ENCODE data around the gene OR52W1. TPM values are rescaled to one million over a fixed set of nuclear protein-coding genes. Genes with fewer than 3 reads are reported as not detected.

OR52W1 gene
- total RNA-seq, 1 donor: not detected

DNA sequence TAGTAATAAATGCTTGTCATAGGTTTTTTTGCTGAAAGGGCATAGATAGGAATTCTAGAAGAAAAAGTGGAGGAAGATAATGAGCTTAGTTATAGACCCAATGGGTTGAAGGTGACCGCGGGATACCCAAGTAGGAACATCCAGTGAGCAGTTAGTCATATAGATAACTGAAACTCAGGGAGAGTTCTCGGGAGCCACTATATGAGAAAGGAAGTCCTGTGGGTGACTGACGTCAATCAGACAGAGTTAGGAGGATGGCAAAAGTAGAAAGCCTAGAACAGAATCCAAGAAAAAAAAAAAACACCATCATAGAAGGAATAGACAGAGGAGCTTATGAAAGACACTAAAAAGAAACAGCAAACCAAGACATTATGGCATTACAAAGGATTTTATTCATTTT is 38.2 kb downstream of the OR52W1 start:
- no peak overlapping the region for H3K4me3 ChIP-seq (ENCODE audit: low read depth, low read length)
- TF ChIP-seq, protein P1, sequence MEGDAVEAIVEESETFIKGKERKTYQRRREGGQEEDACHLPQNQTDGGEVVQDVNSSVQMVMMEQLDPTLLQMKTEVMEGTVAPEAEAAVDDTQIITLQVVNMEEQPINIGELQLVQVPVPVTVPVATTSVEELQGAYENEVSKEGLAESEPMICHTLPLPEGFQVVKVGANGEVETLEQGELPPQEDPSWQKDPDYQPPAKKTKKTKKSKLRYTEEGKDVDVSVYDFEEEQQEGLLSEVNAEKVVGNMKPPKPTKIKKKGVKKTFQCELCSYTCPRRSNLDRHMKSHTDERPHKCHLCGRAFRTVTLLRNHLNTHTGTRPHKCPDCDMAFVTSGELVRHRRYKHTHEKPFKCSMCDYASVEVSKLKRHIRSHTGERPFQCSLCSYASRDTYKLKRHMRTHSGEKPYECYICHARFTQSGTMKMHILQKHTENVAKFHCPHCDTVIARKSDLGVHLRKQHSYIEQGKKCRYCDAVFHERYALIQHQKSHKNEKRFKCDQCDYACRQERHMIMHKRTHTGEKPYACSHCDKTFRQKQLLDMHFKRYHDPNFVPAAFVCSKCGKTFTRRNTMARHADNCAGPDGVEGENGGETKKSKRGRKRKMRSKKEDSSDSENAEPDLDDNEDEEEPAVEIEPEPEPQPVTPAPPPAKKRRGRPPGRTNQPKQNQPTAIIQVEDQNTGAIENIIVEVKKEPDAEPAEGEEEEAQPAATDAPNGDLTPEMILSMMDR (IDR thresholded peaks at IDR 0.05; ENCODE audit: insufficient read depth, low read depth, low read length): no peak
- no peak for DNase-seq (ENCODE audit: low read depth)

DNA sequence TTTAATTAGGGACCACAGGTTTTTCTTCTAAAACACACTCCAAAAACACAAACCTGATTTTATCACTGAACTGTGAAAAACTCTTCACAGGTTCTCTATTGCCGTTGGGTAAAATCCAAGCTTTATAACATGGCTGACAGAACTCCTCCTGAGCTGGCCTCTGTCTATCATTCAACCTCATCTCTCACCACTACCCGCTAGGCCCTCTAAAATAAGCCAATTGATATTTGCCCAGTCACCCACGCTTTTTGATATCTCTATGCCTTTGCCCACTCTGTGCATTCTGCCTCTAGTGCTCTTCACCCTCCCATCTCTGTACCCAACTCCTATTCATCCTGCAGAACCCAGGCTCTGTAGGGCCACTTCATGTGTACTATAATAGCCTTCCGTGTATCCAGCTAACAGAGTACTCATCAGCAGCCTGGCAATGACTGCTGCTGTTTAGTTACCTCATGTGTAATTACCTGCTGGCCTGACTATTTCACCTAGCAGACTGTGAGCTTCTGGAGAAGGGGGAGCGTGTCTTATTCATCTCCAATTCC is 38.8 kb downstream of the OR52W1 start:
- TF ChIP-seq, protein P1 (IDR thresholded peaks at IDR 0.05; ENCODE audit: insufficient read depth, low read depth, low read length): no peak
- DNase-seq (ENCODE audit: low read depth): no peak
- H3K4me3 ChIP-seq (ENCODE audit: low read depth, low read length): no peak overlapping the region

DNA sequence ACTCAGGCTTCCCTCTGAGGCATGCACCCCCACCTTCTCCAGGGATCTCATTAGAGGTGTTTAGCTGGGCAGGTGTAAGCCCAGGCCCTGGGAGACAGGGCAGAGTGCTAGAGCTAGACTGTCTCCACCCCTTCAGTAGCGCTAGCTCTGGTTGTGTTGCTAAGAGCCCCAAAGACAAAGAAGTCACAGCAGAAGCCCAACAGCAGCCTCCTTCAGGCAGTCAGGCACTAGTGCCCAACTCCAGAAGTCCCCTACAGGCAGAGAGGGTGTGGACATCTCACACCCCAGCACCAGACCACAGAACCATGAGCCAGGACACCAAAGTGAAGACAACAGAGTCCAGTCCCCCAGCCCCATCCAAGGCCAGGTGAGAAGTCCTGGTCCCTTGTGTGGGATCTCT is 39.9 kb downstream of the OR52W1 start, which contains the start of gene CNGA4:
Gene CNGA4 (plus strand): TSS at position 188 of the 400 bp plus-strand sequence. CDS start 118 bp downstream, at position 306.
- no peak within 1 kb of the TSS for H3K4me3 ChIP-seq (ENCODE audit: low read depth, low read length)
- no peak for DNase-seq (ENCODE audit: low read depth)
- TF ChIP-seq, protein P1 (IDR thresholded peaks at IDR 0.05; ENCODE audit: insufficient read depth, low read depth, low read length): no peak

DNA sequence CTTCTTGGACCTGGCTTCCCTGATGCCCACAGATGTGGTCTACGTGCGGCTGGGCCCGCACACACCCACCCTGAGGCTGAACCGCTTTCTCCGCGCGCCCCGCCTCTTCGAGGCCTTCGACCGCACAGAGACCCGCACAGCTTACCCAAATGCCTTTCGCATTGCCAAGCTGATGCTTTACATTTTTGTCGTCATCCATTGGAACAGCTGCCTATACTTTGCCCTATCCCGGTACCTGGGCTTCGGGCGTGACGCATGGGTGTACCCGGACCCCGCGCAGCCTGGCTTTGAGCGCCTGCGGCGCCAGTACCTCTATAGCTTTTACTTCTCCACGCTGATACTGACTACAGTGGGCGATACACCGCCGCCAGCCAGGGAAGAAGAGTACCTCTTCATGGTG is 41.1 kb downstream of the OR52W1 start:
- no peak overlapping the region for H3K4me3 ChIP-seq (ENCODE audit: low read depth, low read length)
- no peak for DNase-seq (ENCODE audit: low read depth)
- TF ChIP-seq, protein P1 (IDR thresholded peaks at IDR 0.05; ENCODE audit: insufficient read depth, low read depth, low read length): no peak

DNA sequence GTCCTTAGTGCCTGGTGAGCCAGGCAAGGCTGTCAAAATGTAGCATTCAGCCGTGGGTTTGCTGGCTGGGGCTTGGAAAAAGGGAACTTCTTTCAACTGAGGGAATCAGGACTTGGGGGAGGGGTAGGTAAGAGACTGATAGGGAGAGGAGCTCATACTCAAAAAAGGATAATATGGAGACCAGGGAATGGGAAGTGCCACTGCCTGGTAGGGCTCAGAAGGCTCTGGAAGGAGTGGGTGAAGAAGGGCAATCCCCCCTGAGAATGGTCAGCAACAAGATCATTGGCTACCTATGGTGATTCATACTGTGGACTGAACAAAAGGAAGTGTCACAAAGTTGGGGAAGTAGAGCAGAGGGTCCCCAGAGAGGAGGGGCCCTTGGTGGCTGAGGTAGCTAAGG is 41.8 kb downstream of the OR52W1 start:
- H3K4me3 ChIP-seq (ENCODE audit: low read depth, low read length): no peak overlapping the region
- no peak for DNase-seq (ENCODE audit: low read depth)
- TF ChIP-seq, protein P1 (IDR thresholded peaks at IDR 0.05; ENCODE audit: insufficient read depth, low read depth, low read length): no peak

DNA sequence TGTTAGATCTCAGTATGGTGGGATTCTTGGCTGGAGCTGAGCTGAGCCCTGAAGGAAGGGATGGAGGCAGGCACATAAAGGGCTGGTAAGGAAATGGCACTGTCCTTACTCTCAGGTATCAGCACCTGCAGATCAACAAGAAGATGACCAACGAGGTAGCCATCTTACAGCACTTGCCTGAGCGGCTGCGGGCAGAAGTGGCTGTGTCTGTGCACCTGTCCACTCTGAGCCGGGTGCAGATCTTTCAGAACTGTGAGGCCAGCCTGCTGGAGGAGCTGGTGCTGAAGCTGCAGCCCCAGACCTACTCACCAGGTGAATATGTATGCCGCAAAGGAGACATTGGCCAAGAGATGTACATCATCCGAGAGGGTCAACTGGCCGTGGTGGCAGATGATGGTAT is 42.3 kb downstream of the OR52W1 start:
- DNase-seq (ENCODE audit: low read depth): no peak
- no peak overlapping the region for H3K4me3 ChIP-seq (ENCODE audit: low read depth, low read length)
- TF ChIP-seq, protein P1 (IDR thresholded peaks at IDR 0.05; ENCODE audit: insufficient read depth, low read depth, low read length): no peak

DNA sequence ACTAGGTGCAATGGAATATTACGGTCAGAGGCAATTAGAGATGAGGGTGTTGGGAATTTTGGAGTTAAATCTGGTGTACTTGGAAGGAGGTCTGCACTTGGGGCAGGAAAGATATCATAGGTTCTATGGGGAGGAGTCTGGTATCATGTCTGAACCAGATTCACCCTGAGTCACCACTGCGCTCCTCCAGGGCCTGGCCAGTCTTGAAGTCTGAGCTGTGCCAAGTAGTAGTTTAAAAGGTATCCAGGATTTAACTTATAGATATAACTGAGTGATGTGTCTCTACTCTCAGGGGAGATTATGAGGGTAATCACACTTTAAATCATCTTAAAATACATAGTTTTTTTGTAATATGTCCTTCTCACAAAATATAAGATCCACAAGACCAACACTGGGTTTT is 46.5 kb downstream of the OR52W1 start:
- H3K4me3 ChIP-seq (ENCODE audit: low read depth, low read length): no peak overlapping the region
- TF ChIP-seq, protein P1 (IDR thresholded peaks at IDR 0.05; ENCODE audit: insufficient read depth, low read depth, low read length): no peak
- no peak for DNase-seq (ENCODE audit: low read depth)

Measured in fibroblast of villous mesenchyme (primary cell).